GM10248 (cell line): ENCODE measurements around the gene STX1A.

Source experiments
- CTCF ChIA-PET: fragments of 300-600 bp; sonication (Branson Sonifier 250); formaldehyde crosslinking; extraction: SDS; loops from one replicate; lab custom pipeline; 2021; ENCODE audit warnings: antibody characterized with exemption; lab: Yijun Ruan, JAX
- POLR2A ChIA-PET: fragments of 350-650 bp; sonication (Branson Sonifier 250); formaldehyde crosslinking; extraction: SDS; loops from one replicate; lab custom pipeline; 2020; ENCODE audit warnings: antibody characterized with exemption; lab: Yijun Ruan, JAX
- DNase-seq: peaks from one replicate; pipeline ENCODE4 v3.0.0; 2012; ENCODE audit errors: extremely low spot score
- CTCF ChIP-seq: IDR thresholded peaks from 2 replicates; pipeline ENCODE4 v1.5.1; 2012; ENCODE audit warnings: mild to moderate bottlenecking, low read depth; ENCODE audit errors: extremely low read depth, missing control alignments, control extremely low read depth

Gene STX1A

GRCh38 chr7:73690646-73691045 lies 28.8 kb downstream of the STX1A start:
- no peak for DNase-seq
- POLR2A ChIA-PET = interaction anchor here (1.1 kb wide), 1 partner anchor 13 kb away, joined by 3 read pairs; no protein-coding TSS in a partner anchor
- CTCF ChIA-PET = interaction anchor here (1.0 to 1.4 kb wide), 2 partner anchors 44 to 84 kb away, joined by 3 to 4 read pairs; no protein-coding TSS in a partner anchor
- no peak for TF ChIP-seq CTCF

GRCh38 chr7:73688288-73688687 lies 31.2 kb downstream of the STX1A start:
- TF ChIP-seq CTCF = no peak
- POLR2A ChIA-PET = no interaction called here
- CTCF ChIA-PET = no interaction called here
- DNase-seq = no peak

GRCh38 chr7:73685311-73685710 lies 34.2 kb downstream of the STX1A start:
- no peak for DNase-seq
- no peak for TF ChIP-seq CTCF
- ChIA-PET CTCF (no interaction called here), POLR2A (no interaction called here)

- ChIA-PET POLR2A (interaction anchor here (1.0 kb wide), 2 partner anchors 13 to 17 kb away, joined by 3 to 5 read pairs; no protein-coding TSS in a partner anchor), CTCF (interaction anchor here (0.8 to 0.9 kb wide), 3 partner anchors 9 to 77 kb away, joined by 3 read pairs; no protein-coding TSS in a partner anchor)
- DNase-seq = no peak
- no peak for TF ChIP-seq CTCF
Observed at GRCh38 chr7:73683788-73684693, 35.4 kb downstream of the STX1A start.

GRCh38 chr7:73683056-73683787 lies 36.2 kb downstream of the STX1A start, which contains the start of the genes BUD23 and DNAJC30:
BUD23 (plus strand) TSS chr7:73683597; CDS start chr7:73683626, 29 bp downstream.
DNAJC30 (minus strand) TSS chr7:73683453; CDS start chr7:73683423, 30 bp downstream.
- peak; percentile 13 for TF ChIP-seq CTCF
- ChIA-PET CTCF (interaction anchor here (0.9 kb wide), 1 partner anchor 42 kb away, joined by 3 read pairs; no protein-coding TSS in a partner anchor), POLR2A (interaction anchor here (1.0 kb wide), 2 partner anchors 13 to 18 kb away, joined by 3 to 5 read pairs; no protein-coding TSS in a partner anchor)
- peak; percentile 99 for DNase-seq

- DNase-seq = no peak
- POLR2A ChIA-PET = no interaction called here
- TF ChIP-seq CTCF = no peak
- CTCF ChIA-PET = no interaction called here
Observed at GRCh38 chr7:73682745-73683055, 36.8 kb downstream of the STX1A start.
